Measurements from ENCODE around the gene AGAP1. TPM values are rescaled to one million over a fixed set of nuclear protein-coding genes. Genes with fewer than 3 reads are reported as not detected.
A peak's percentile ranks its signal among the peaks of the same experiment; 100 is the strongest.

The AGAP1 gene
- total RNA-seq, 1 donor from 2014 or later, result 39.0 TPM

- Mint-ChIP-seq H3K36me3 (ENCODE audit: low read depth) (no peaks in the 10 kb centered on the region), H3K9me3 (ENCODE audit: low read depth) (no peaks in the 10 kb centered on the region), H3K27me3 (ENCODE audit: low read depth) (no peaks in the 10 kb centered on the region), H3K4me3 (ENCODE audit: unreplicated experiment) (no peak overlapping the region), H3K4me1 (ENCODE audit: low read depth) (peaks cover 41% of the 10 kb centered on the region), H3K27ac (ENCODE audit: unreplicated experiment) (no peak overlapping the region)
- DNase-seq (ENCODE audit: low spot score), result no peak
- TF ChIP-seq, protein P1, sequence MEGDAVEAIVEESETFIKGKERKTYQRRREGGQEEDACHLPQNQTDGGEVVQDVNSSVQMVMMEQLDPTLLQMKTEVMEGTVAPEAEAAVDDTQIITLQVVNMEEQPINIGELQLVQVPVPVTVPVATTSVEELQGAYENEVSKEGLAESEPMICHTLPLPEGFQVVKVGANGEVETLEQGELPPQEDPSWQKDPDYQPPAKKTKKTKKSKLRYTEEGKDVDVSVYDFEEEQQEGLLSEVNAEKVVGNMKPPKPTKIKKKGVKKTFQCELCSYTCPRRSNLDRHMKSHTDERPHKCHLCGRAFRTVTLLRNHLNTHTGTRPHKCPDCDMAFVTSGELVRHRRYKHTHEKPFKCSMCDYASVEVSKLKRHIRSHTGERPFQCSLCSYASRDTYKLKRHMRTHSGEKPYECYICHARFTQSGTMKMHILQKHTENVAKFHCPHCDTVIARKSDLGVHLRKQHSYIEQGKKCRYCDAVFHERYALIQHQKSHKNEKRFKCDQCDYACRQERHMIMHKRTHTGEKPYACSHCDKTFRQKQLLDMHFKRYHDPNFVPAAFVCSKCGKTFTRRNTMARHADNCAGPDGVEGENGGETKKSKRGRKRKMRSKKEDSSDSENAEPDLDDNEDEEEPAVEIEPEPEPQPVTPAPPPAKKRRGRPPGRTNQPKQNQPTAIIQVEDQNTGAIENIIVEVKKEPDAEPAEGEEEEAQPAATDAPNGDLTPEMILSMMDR (IDR thresholded peaks at IDR 0.05), result no peak
Observed at GRCh38 chr2:235661167-235661937, 167.5 kb downstream of the AGAP1 start.

DNA sequence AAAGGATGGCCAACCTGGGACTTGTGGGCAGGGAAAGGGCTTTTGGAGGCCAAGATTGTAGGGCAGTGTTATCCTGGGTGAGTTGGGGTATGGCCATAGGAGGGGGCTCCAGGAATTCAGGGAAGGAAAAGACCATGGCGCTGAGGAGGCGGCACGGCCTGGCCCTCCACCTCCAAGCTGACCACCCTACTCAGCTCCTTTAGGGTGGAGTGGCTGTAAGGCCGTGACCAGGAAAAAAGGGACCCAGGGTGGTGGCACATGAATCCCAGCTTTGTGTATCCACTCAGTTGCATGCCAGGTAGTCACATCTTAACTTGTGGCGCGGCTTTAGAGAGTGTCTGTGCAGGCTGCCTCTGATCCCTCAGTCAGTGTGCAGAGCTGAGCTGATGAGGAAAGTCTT lies 168.1 kb downstream of the AGAP1 start:
- TF ChIP-seq, protein P1 (IDR thresholded peaks at IDR 0.05), result no peak
- Mint-ChIP-seq H3K27ac (ENCODE audit: unreplicated experiment) (no peak overlapping the region), H3K9me3 (ENCODE audit: low read depth) (no peaks in the 10 kb centered on the region), H3K4me1 (ENCODE audit: low read depth) (peaks cover 46% of the 10 kb centered on the region), H3K4me3 (ENCODE audit: unreplicated experiment) (no peak overlapping the region), H3K36me3 (ENCODE audit: low read depth) (no peaks in the 10 kb centered on the region), H3K27me3 (ENCODE audit: low read depth) (no peaks in the 10 kb centered on the region)
- no peak for DNase-seq (ENCODE audit: low spot score)

DNA sequence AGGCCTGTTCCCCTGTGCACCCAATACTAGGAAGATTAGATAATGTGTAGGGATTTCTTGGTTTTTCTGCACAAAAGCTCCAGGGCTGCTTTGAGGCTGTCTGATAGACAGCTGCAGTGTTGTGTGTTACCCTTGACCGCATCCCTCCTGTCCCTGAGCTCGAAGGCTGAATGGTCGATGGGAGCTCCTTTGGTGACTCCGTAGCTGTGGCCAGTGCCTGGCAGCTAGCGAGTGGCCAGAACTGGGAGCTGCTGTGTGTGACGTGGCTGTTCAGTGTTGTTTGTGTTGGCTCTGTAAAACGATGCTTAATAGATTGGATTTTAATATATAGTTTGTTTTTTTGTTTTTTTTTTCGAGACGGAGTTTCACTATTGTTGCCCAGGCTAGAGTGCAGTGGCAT lies 170.0 kb downstream of the AGAP1 start:
- no peaks in the 10 kb centered on the region for H3K27me3 Mint-ChIP-seq (ENCODE audit: low read depth)
- no peak for DNase-seq (ENCODE audit: low spot score)
- H3K4me1 Mint-ChIP-seq (ENCODE audit: low read depth), result peaks cover 38% of the 10 kb centered on the region
- TF ChIP-seq, protein P1 (IDR thresholded peaks at IDR 0.05), result no peak
- no peaks in the 10 kb centered on the region for H3K36me3 Mint-ChIP-seq (ENCODE audit: low read depth)
- H3K9me3 Mint-ChIP-seq (ENCODE audit: low read depth), result no peaks in the 10 kb centered on the region
- no peak overlapping the region for H3K27ac Mint-ChIP-seq (ENCODE audit: unreplicated experiment)
- no peak overlapping the region for H3K4me3 Mint-ChIP-seq (ENCODE audit: unreplicated experiment)

DNA sequence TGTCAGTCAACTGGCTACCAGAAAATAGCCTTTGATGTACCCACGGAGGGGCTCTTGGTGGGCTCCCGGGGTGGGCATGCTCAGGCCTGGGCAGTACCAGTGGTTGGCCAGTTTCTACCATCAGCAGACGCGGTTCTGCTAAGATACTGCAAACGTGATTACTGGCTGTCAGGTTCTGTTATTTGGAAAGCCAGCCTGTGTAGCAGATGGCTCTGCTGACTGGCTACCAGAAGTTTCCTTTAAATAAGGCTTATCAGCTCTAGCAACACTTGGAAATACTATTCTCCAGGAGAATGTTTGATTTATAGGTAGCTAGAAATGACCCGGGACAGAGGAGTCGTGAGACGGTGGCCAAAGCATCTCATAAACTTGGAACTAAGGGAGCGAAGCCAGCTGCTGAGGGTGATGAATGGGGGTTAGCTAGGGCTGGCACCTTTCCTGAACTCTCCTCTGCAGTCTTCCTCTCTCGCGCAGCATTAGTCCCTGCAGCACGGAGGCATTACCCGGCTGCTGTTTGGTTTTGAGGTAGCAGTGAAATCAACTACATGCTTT lies 171.9 kb downstream of the AGAP1 start:
- Mint-ChIP-seq H3K9me3 (ENCODE audit: low read depth) (no peaks in the 10 kb centered on the region), H3K36me3 (ENCODE audit: low read depth) (no peaks in the 10 kb centered on the region), H3K27me3 (ENCODE audit: low read depth) (no peaks in the 10 kb centered on the region), H3K4me3 (ENCODE audit: unreplicated experiment) (peak overlapping the region; percentile 69), H3K4me1 (ENCODE audit: low read depth) (peaks cover 20% of the 10 kb centered on the region), H3K27ac (ENCODE audit: unreplicated experiment) (peak overlapping the region; percentile 45)
- no peak for DNase-seq (ENCODE audit: low spot score)
- TF ChIP-seq, protein P1 (IDR thresholded peaks at IDR 0.05), result no peak

- Mint-ChIP-seq H3K27me3 (ENCODE audit: low read depth) (no peaks in the 10 kb centered on the region), H3K4me1 (ENCODE audit: low read depth) (peaks cover 15% of the 10 kb centered on the region), H3K4me3 (ENCODE audit: unreplicated experiment) (peak overlapping the region; percentile 69), H3K36me3 (ENCODE audit: low read depth) (no peaks in the 10 kb centered on the region), H3K27ac (ENCODE audit: unreplicated experiment) (peak overlapping the region; percentile 78), H3K9me3 (ENCODE audit: low read depth) (no peaks in the 10 kb centered on the region)
- no peak for DNase-seq (ENCODE audit: low spot score)
- TF ChIP-seq, protein P1 (IDR thresholded peaks at IDR 0.05), result no peak
Observed at GRCh38 chr2:235666213-235666781, 172.5 kb downstream of the AGAP1 start.
